ENCODE measurements around the gene KRTAP13-2. TPM values are rescaled to one million over a fixed set of nuclear protein-coding genes. Genes with fewer than 3 reads are reported as not detected.

The KRTAP13-2 gene
- polyA plus RNA-seq, 1 of the 3 experiments (the other 2 are of a cell fraction): not detected

GRCh38 chr21:30326390-30326789 lies 45.7 kb downstream of the KRTAP13-2 start:
- Histone ChIP-seq H3K9me3 (no peaks in the 10 kb centered on the region), H2AFZ (ENCODE audit: low read depth) (no peak overlapping the region), H3K27me3 (ENCODE audit: insufficient read depth) (no peaks in the 10 kb centered on the region), H3F3A (replicated peaks; ENCODE audit: insufficient read depth) (no peaks in the 10 kb centered on the region), H3K36me3 (replicated peaks in 1 of 2; ENCODE audit: control insufficient read depth in 1 of 2, insufficient read depth in 2 of 2, low read length in 1 of 2) (no peaks in the 10 kb centered on the region), H3K4me3 (ENCODE audit: low read depth in 2 of 2, low read length in 1 of 2) (no peak overlapping the region), H3K9ac (no peak overlapping the region), H3K79me2 (ENCODE audit: insufficient read depth) (no peaks in the 10 kb centered on the region), H3K9me2 (no peaks in the 10 kb centered on the region), H3K4me2 (no peak overlapping the region), H3K4me1 (ENCODE audit: control insufficient read depth in 1 of 2, insufficient read depth in 2 of 2, low read depth in 1 of 2, low read length in 1 of 2) (no peaks in the 10 kb centered on the region), H4K20me1 (ENCODE audit: insufficient read depth) (no peaks in the 10 kb centered on the region), H3K27ac (ENCODE audit: low read depth in 2 of 2, low read length in 1 of 2) (no peak overlapping the region)
- ChIA-PET CTCF (no interaction called here), POLR2A (no interaction called here)
- DNase-seq: no peak
- TF ChIP-seq, protein P1, sequence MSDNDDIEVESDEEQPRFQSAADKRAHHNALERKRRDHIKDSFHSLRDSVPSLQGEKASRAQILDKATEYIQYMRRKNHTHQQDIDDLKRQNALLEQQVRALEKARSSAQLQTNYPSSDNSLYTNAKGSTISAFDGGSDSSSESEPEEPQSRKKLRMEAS (IDR thresholded peaks at IDR 0.05; ENCODE audit: low read depth): no peak
- TF ChIP-seq USF1 (IDR thresholded peaks at IDR 0.05; ENCODE audit: borderline replicate concordance, low read depth) (no peak), TEAD4 (IDR thresholded peaks at IDR 0.05; ENCODE audit: borderline replicate concordance, insufficient read depth) (no peak), FOXM1 (IDR thresholded peaks at IDR 0.05; ENCODE audit: low read depth) (no peak), YY1 (IDR thresholded peaks at IDR 0.05; ENCODE audit: low read depth) (no peak), GATA2 (CRISPR knock-in tag; IDR thresholded peaks at IDR 0.05) (no peak), GABPA (IDR thresholded peaks at IDR 0.05; ENCODE audit: low read depth) (no peak), NFIC (IDR thresholded peaks at IDR 0.05; ENCODE audit: borderline replicate concordance) (no peak), RFX5 (IDR thresholded peaks at IDR 0.05; ENCODE audit: low read length) (no peak), SIN3A (IDR thresholded peaks at IDR 0.05; ENCODE audit: borderline replicate concordance, low read depth, low read length) (no peak)
- TF ChIP-seq, protein P2, sequence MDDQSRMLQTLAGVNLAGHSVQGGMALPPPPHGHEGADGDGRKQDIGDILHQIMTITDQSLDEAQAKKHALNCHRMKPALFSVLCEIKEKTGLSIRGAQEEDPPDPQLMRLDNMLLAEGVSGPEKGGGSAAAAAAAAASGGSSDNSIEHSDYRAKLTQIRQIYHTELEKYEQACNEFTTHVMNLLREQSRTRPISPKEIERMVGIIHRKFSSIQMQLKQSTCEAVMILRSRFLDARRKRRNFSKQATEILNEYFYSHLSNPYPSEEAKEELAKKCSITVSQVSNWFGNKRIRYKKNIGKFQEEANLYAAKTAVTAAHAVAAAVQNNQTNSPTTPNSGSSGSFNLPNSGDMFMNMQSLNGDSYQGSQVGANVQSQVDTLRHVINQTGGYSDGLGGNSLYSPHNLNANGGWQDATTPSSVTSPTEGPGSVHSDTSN (IDR thresholded peaks at IDR 0.05): no peak
- TF ChIP-seq, protein P3, sequence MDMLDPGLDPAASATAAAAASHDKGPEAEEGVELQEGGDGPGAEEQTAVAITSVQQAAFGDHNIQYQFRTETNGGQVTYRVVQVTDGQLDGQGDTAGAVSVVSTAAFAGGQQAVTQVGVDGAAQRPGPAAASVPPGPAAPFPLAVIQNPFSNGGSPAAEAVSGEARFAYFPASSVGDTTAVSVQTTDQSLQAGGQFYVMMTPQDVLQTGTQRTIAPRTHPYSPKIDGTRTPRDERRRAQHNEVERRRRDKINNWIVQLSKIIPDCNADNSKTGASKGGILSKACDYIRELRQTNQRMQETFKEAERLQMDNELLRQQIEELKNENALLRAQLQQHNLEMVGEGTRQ (IDR thresholded peaks at IDR 0.05; ENCODE audit: borderline replicate concordance, low read depth, low read length): no peak

Small RNA genes lying within 50 kb of the gene (small RNA-seq; reads per million reads assigned to genes)
- gene KRTAP23-1 (0 reads per million in 7 experiments), gene MIR4327 (0 reads per million in 7 experiments)

Other genes with a start within 250 kb of the KRTAP13-2 start
- gene CLDN17, start 205.5 kb downstream of the KRTAP13-2 start, polyA plus RNA-seq (2012; rRNA removed): not detected in 2 replicates
- not detected in 2 replicates for gene CLDN8, start 156.2 kb downstream of the KRTAP13-2 start, polyA plus RNA-seq (2012; rRNA removed)
- not detected in 2 replicates for gene KRTAP24-1, start 89.3 kb downstream of the KRTAP13-2 start, polyA plus RNA-seq (2012; rRNA removed)
- gene KRTAP25-1, start 82.8 kb downstream of the KRTAP13-2 start, polyA plus RNA-seq (2012; rRNA removed): not detected in 2 replicates
- gene KRTAP26-1, start 52.0 kb downstream of the KRTAP13-2 start, polyA plus RNA-seq (2012; rRNA removed): not detected in 2 replicates
- gene KRTAP27-1, start 34.6 kb downstream of the KRTAP13-2 start, polyA plus RNA-seq (2012; rRNA removed): not detected in 2 replicates
- gene KRTAP23-1, start 23.7 kb downstream of the KRTAP13-2 start, polyA plus RNA-seq (2012; rRNA removed): not detected in 2 replicates
- not detected in 2 replicates for gene KRTAP13-1, start 23.8 kb upstream of the KRTAP13-2 start, polyA plus RNA-seq (2012; rRNA removed)
- gene KRTAP13-3, start 53.7 kb upstream of the KRTAP13-2 start, polyA plus RNA-seq (2012; rRNA removed): not detected in 2 replicates
- gene KRTAP13-4, start 57.9 kb upstream of the KRTAP13-2 start, polyA plus RNA-seq (2012; rRNA removed): not detected in 2 replicates
- not detected in 2 replicates for gene KRTAP15-1, start 68.0 kb upstream of the KRTAP13-2 start, polyA plus RNA-seq (2012; rRNA removed)
- gene KRTAP19-1, start 108.1 kb upstream of the KRTAP13-2 start, polyA plus RNA-seq (2012; rRNA removed): not detected in 2 replicates
- gene KRTAP19-2, start 115.2 kb upstream of the KRTAP13-2 start, polyA plus RNA-seq (2012; rRNA removed): not detected in 2 replicates
- not detected in 2 replicates for gene KRTAP19-3, start 119.7 kb upstream of the KRTAP13-2 start, polyA plus RNA-seq (2012; rRNA removed)
- gene KRTAP19-4, start 124.9 kb upstream of the KRTAP13-2 start, polyA plus RNA-seq (2012; rRNA removed): not detected in 2 replicates
- not detected in 2 replicates for gene KRTAP19-5, start 129.9 kb upstream of the KRTAP13-2 start, polyA plus RNA-seq (2012; rRNA removed)
- gene KRTAP19-6, start 169.6 kb upstream of the KRTAP13-2 start, polyA plus RNA-seq (2012; rRNA removed): not detected in 2 replicates
- gene KRTAP19-7, start 189.0 kb upstream of the KRTAP13-2 start, polyA plus RNA-seq (2012; rRNA removed): not detected in 2 replicates
- not detected in 2 replicates for gene KRTAP22-2, start 218.1 kb upstream of the KRTAP13-2 start, polyA plus RNA-seq (2012; rRNA removed)
- not detected in 2 replicates for gene KRTAP6-3, start 220.2 kb upstream of the KRTAP13-2 start, polyA plus RNA-seq (2012; rRNA removed)
- gene KRTAP6-2, start 226.6 kb upstream of the KRTAP13-2 start, polyA plus RNA-seq (2012; rRNA removed): not detected in 2 replicates
- not detected in 2 replicates for gene KRTAP22-1, start 228.8 kb upstream of the KRTAP13-2 start, polyA plus RNA-seq (2012; rRNA removed)
- not detected in 2 replicates for gene KRTAP6-1, start 241.7 kb upstream of the KRTAP13-2 start, polyA plus RNA-seq (2012; rRNA removed)
- gene KRTAP20-1, start 244.2 kb upstream of the KRTAP13-2 start, polyA plus RNA-seq (2012; rRNA removed): not detected in 2 replicates
- gene KRTAP20-4, start 248.4 kb upstream of the KRTAP13-2 start, polyA plus RNA-seq (2012; rRNA removed): not detected in 2 replicates